ENCODE results near the gene CELF2. TPM values are rescaled to one million over a fixed set of nuclear protein-coding genes. Genes with fewer than 3 reads are reported as not detected.

Gene CELF2
- total and polyA plus RNA-seq, 8 donors, result 58.0 to 107 (median 65.9) TPM

DNA sequence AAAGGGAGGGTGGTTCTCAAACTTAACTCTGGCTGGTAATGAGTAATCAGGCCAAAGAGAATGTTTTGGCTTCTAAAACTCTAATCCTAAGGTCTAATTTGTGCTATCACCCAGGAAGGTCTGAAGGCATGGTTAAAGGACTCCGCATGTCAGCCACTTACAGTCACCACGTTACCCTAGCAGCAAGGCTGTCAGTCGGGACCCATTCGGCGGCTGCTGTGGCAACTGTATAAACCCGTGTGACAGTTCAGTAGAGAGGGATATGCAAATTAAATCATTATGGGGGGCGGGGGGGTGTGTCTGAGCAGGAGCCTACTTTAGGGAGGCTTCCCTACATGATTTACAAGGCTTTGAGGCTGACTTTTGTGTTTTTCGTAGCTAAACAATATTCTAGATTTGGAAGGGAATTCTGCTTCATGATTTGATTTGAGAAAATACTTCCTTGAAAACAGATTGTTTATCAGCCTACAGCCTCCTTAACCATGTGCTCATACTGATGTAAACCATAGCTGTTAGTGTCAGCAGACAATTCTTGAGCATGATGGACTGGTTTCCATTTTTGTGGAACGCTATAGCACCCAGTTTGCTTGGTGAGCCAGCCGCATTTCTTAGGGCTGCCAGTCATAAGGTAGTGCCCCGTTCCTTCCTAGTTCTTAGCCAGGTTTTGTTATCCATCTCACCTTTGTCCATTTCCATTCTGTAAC lies 309.4 kb downstream of the CELF2 start:
- ATAC-seq (no peak), DNase-seq (no peak)
- Histone ChIP-seq H3K27me3 (no peaks in the 10 kb centered on the region), H3K36me3 (peaks cover 0 to 99% of the 10 kb centered on the region in 2 donors), H3K4me3 (no peak overlapping the region), H3K4me1 (peaks cover 3 to 15% of the 10 kb centered on the region in 2 donors), H3K9me3 (no peaks in the 10 kb centered on the region), H3K27ac (no peak overlapping the region)
- intact Hi-C loops (cut with DNase I), result no loop called here
- TF ChIP-seq, protein P1, sequence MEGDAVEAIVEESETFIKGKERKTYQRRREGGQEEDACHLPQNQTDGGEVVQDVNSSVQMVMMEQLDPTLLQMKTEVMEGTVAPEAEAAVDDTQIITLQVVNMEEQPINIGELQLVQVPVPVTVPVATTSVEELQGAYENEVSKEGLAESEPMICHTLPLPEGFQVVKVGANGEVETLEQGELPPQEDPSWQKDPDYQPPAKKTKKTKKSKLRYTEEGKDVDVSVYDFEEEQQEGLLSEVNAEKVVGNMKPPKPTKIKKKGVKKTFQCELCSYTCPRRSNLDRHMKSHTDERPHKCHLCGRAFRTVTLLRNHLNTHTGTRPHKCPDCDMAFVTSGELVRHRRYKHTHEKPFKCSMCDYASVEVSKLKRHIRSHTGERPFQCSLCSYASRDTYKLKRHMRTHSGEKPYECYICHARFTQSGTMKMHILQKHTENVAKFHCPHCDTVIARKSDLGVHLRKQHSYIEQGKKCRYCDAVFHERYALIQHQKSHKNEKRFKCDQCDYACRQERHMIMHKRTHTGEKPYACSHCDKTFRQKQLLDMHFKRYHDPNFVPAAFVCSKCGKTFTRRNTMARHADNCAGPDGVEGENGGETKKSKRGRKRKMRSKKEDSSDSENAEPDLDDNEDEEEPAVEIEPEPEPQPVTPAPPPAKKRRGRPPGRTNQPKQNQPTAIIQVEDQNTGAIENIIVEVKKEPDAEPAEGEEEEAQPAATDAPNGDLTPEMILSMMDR (IDR thresholded peaks at IDR 0.05), result no peak

DNA sequence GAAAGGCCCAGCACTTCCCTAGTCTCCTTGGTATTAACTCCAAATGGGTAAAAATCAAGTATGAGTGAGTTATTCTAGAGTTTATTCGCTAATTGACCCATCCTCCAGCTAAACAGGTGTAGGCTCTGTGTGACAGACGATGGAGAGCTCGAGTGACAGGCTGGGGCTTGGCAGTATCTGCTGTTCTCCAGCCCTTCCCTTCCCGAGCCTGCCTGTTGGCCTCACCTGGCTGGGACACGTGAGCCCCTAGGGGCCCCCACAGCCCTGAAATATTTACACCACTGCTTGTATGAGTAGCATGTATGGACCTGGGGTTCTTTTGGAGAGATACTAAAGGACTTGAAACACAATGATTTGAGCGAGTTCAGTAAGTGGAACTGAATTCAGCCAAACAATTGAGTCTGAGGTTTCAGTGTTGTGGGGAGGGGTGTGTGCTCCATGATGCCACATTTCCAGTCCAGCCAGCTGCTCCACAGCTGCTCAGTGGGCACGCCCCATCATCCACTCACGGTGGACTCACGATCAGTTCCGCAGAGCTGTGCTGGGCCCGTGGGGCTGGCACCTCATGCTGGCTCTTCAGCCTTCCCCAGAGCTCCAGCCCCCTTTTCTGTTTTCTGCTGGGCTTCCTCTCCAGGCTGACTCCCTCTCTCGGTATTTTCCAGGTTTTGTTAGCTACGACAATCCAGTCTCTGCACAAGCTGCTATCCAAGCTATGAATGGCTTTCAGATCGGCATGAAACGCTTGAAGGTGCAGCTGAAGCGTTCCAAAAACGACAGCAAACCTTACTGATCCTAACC lies 310.8 kb downstream of the CELF2 start:
- Histone ChIP-seq H3K27me3 (no peaks in the 10 kb centered on the region), H3K4me1 (peaks cover 3 to 20% of the 10 kb centered on the region in 2 donors), H3K27ac (no peak overlapping the region), H3K36me3 (peaks cover 0 to 97% of the 10 kb centered on the region in 2 donors), H3K4me3 (no peak overlapping the region), H3K9me3 (no peaks in the 10 kb centered on the region)
- intact Hi-C loops (cut with DNase I), result no loop called here
- ATAC-seq, result peak; percentile 10
- TF ChIP-seq, protein P1 (IDR thresholded peaks at IDR 0.05), result no peak
- DNase-seq, result peak in 1 of 4 donors; percentile 37

DNA sequence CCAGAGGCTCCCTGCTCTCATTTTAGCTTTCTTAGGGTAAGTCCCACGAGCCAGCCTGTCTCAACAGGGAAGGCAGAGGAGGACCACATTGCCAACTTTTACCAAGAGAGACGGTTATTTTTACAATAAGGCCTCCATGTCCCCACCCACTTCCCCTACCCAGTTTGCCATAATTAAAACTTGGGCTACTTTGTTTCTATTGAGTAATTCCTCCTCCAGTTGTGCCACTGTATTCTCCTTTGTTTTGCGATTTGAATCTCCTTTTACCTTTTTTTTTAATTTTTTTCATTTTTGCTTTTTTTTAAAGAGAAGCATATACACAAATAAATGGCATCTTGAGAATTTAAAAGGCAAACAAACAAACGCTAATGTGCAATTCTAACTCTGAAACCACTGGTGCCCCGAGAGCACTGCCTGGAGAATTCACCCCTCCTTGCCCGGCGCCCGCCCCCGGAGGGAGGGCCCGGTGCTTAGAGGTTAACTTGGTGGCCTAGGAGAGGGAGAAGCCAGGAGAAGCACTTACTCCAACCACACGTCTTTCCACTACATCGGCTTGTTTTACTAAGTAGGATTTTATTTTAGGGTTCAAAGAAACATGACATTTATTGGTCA lies 311.5 kb downstream of the CELF2 start:
- H3K27ac ChIP-seq, result no peak overlapping the region
- DNase-seq, result no peak
- TF ChIP-seq, protein P1 (IDR thresholded peaks at IDR 0.05), result no peak
- no peak for ATAC-seq
- H3K27me3 ChIP-seq, result no peaks in the 10 kb centered on the region
- no peaks in the 10 kb centered on the region for H3K9me3 ChIP-seq
- H3K36me3 ChIP-seq, result peaks cover 0 to 93% of the 10 kb centered on the region in 2 donors
- intact Hi-C loops (cut with DNase I), result no loop called here
- H3K4me3 ChIP-seq, result no peak overlapping the region
- peaks cover 3 to 25% of the 10 kb centered on the region in 2 donors for H3K4me1 ChIP-seq

DNA sequence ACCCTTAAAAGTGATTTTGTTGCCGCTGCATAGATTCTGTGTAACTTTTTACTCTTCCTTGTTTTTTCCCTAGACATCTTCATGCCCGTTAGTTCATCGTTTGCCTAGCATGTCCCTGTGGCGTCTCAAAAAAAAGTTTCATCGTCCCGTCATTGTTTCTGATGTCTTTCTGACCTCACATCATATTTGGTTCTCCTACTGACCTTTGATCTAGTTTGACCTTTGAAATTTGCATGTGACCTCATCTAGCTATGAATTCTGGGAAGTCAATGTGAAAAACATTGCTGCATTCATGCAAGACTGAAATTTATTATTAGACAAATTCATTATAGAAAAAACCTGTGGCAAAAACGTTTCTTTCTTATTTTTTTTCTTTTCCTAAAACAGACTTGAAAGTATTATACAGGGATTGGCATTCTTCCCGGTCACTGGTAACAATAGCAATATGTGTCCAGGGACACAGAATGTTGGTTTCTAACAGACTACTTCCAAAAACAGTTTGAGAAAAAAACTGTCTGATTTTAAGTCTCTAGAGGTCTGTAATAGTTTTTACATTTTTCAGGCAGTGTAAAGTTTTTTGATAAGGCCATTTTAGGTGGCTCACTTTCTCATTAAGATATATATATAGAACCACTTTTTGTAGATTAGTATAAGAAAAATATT lies 312.8 kb downstream of the CELF2 start:
- Histone ChIP-seq H3K4me3 (no peak overlapping the region), H3K27ac (no peak overlapping the region), H3K36me3 (peaks cover 0 to 92% of the 10 kb centered on the region in 2 donors), H3K9me3 (no peaks in the 10 kb centered on the region), H3K4me1 (peaks cover 3 to 38% of the 10 kb centered on the region in 2 donors), H3K27me3 (no peaks in the 10 kb centered on the region)
- ATAC-seq (no peak), DNase-seq (peak in 2 of 4 donors; percentile 55 to 77)
- TF ChIP-seq, protein P1 (IDR thresholded peaks at IDR 0.05), result no peak
- intact Hi-C loops (cut with DNase I), result no loop called here

All from left lung (tissue), 10 donors.